IMR-90 (cell line): ENCODE measurements around the gene TIMELESS. TPM values are rescaled to one million over a fixed set of nuclear protein-coding genes. Genes with fewer than 3 reads are reported as not detected.

ENCODE experiments used
- ATAC-seq: fragments of 200-7000 bp; cut with Tn5 transposase; 2 replicates; pipeline ENCODE4 v1.9.1; 2020; ENCODE audit warnings: low read depth, mild to moderate bottlenecking, moderate library complexity
- BruUV-seq: library from RNA; stranded (reverse); fragments of 400-500 nt; replicated peaks from 2 replicates; lab custom pipeline; 2021; lab: Mats Ljungman, UMichigan
- CTCF ChIA-PET: fragments of 300-600 bp; formaldehyde crosslinking; extraction: SDS; loops from one replicate; lab custom pipeline; 2021; ENCODE audit warnings: antibody characterized with exemption; lab: Yijun Ruan, JAX
- POLR2A ChIA-PET: fragments of 300-600 bp; sonication (Branson Sonifier 250); formaldehyde crosslinking; loops from one replicate; lab custom pipeline; 2022; ENCODE audit warnings: antibody characterized with exemption; ENCODE audit not compliant: unreplicated experiment; lab: Charles Lee
- DNase-seq: peaks from one replicate; pipeline ENCODE4 v3.0.0; 2013
- H2AFZ ChIP-seq: replicated peaks from 2 replicates; pipeline ENCODE3; 2013; ENCODE audit warnings: low read length, mild to moderate bottlenecking; ENCODE audit not compliant: poor library complexity
- H2AK5ac ChIP-seq: 2 replicates; pipeline ENCODE4 v1.6.1; 2013; ENCODE audit warnings: low read depth, low read length, inconsistent platforms
- H2AK9ac ChIP-seq: replicated peaks from 2 replicates; pipeline ENCODE3; 2013; ENCODE audit warnings: mild to moderate bottlenecking, low read depth, low read length, moderate library complexity; ENCODE audit not compliant: poor library complexity
- H2BK120ac ChIP-seq: 2 replicates; pipeline ENCODE4 v1.6.1; 2013; ENCODE audit warnings: low read depth, low read length, inconsistent platforms
- H2BK15ac ChIP-seq: 3 replicates; pipeline ENCODE4 v1.6.1; 2013; ENCODE audit warnings: low read depth, low read length, inconsistent platforms
- H2BK20ac ChIP-seq: 2 replicates; pipeline ENCODE4 v1.6.1; 2013; ENCODE audit warnings: low read depth, mild to moderate bottlenecking, inconsistent platforms, low read length, moderate library complexity
- H2BK5ac ChIP-seq: 2 replicates; pipeline ENCODE4 v1.6.1; 2013; ENCODE audit warnings: mild to moderate bottlenecking, low read depth, low read length, inconsistent platforms; ENCODE audit not compliant: poor library complexity, severe bottlenecking
- H3K14ac ChIP-seq: replicated peaks from 2 replicates; pipeline ENCODE4 v1.6.1; 2013; ENCODE audit warnings: low read depth, low read length, inconsistent platforms
- H3K18ac ChIP-seq: 2 replicates; pipeline ENCODE4 v1.6.1; 2013; ENCODE audit warnings: low read depth, low read length, control low read depth
- H3K23ac ChIP-seq: 2 replicates; pipeline ENCODE4 v1.6.1; 2013; ENCODE audit warnings: low read depth, low read length, inconsistent platforms
- H3K27ac ChIP-seq: 2 replicates; pipeline ENCODE4 v1.5.1; 2013; ENCODE audit warnings: mild to moderate bottlenecking, control low read depth, low read length; ENCODE audit not compliant: insufficient read depth
- H3K27me3 ChIP-seq: 2 replicates; pipeline ENCODE4 v1.6.1; 2013; ENCODE audit warnings: low read length; ENCODE audit not compliant: control insufficient read depth, insufficient read depth
- H3K36me3 ChIP-seq: 2 replicates; pipeline ENCODE4 v1.6.1; 2013; ENCODE audit warnings: low read length, mixed read lengths; ENCODE audit not compliant: control insufficient read depth, insufficient read depth
- H3K4ac ChIP-seq: 2 replicates; pipeline ENCODE4 v1.6.1; 2013; ENCODE audit warnings: low read depth, low read length, inconsistent platforms
- H3K4me1 ChIP-seq: 2 replicates; pipeline ENCODE4 v1.6.1; 2013; ENCODE audit warnings: low read length, mixed read lengths; ENCODE audit not compliant: control insufficient read depth, insufficient read depth
- H3K4me2 ChIP-seq: 2 replicates; pipeline ENCODE4 v1.6.1; 2013; ENCODE audit warnings: low read depth, mild to moderate bottlenecking, control low read depth, low read length, moderate library complexity
- H3K4me3 ChIP-seq: 2 replicates; pipeline ENCODE4 v1.5.1; 2013; ENCODE audit warnings: low read depth, mild to moderate bottlenecking, control low read depth, low read length, moderate library complexity; ENCODE audit not compliant: insufficient read depth
- H3K56ac ChIP-seq: 2 replicates; pipeline ENCODE4 v1.6.1; 2013; ENCODE audit warnings: low read length, inconsistent platforms; ENCODE audit not compliant: insufficient read depth; ENCODE audit errors: extremely low read depth
- H3K79me1 ChIP-seq, 2 experiments: 2 replicates each; pipeline ENCODE4 v1.6.1; 2013; ENCODE audit warnings: low read length in 2 of 2, inconsistent platforms in 1 of 2, low read depth in 1 of 2
- H3K9ac ChIP-seq: 2 replicates; pipeline ENCODE4 v1.6.1; 2013; ENCODE audit warnings: low read depth, low read length, control low read depth
- H3K9me1 ChIP-seq: 2 replicates; pipeline ENCODE4 v1.6.1; 2013; ENCODE audit warnings: low read length, inconsistent platforms; ENCODE audit not compliant: insufficient read depth
- H3K9me3 ChIP-seq: 2 replicates; pipeline ENCODE4 v1.6.1; 2013; ENCODE audit warnings: low read length; ENCODE audit not compliant: control insufficient read depth, insufficient read depth
- H4K20me1 ChIP-seq: 2 replicates; pipeline ENCODE4 v1.6.1; 2013; ENCODE audit warnings: low read length, inconsistent platforms; ENCODE audit not compliant: insufficient read depth
- H4K5ac ChIP-seq: 2 replicates; pipeline ENCODE4 v1.6.1; 2013; ENCODE audit warnings: mild to moderate bottlenecking, low read depth, low read length, control low read depth
- H4K8ac ChIP-seq, 2 experiments: 2 replicates each; pipeline ENCODE4 v1.6.1; 2013; ENCODE audit warnings: low read depth in 2 of 2, low read length in 2 of 2, control low read depth in 1 of 2, inconsistent platforms in 1 of 2
- H4K91ac ChIP-seq: 2 replicates; pipeline ENCODE4 v1.6.1; 2013; ENCODE audit warnings: low read depth, low read length, inconsistent platforms; ENCODE audit not compliant: insufficient read depth
- ELK1 ChIP-seq: fragments of 150-350 bp; IDR thresholded peaks from 2 replicates; pipeline ENCODE4 v1.6.1; 2016; ENCODE audit warnings: low read depth, mild to moderate bottlenecking, low read length, moderate library complexity, borderline replicate concordance
- MAFK ChIP-seq: IDR thresholded peaks from 2 replicates; pipeline ENCODE4 v1.6.1; 2012; ENCODE audit warnings: low read depth, low read length, improper control_type of control experiment
- MXI1 ChIP-seq: IDR thresholded peaks from 2 replicates; pipeline ENCODE4 v1.6.1; 2012; ENCODE audit warnings: low read depth, mild to moderate bottlenecking, low read length, moderate library complexity, borderline replicate concordance
- RAD21 ChIP-seq: IDR thresholded peaks from 2 replicates; pipeline ENCODE4 v1.6.1; 2012; ENCODE audit warnings: low read length, improper control_type of control experiment
- RFX5 ChIP-seq: IDR thresholded peaks from 2 replicates; pipeline ENCODE4 v1.8.0; 2012; ENCODE audit warnings: low read depth, mild to moderate bottlenecking, low read length, moderate library complexity
- WGBS, 2 experiments: methylation state at CpG; one replicate each; pipeline versions ENCODE4 v1.1.5 to v1.1.7; 2013; ENCODE audit warnings: missing lambda C conversion rate in 2 of 2; ENCODE audit not compliant: insufficient read length in 1 of 2; ENCODE audit errors: extremely low coverage in 2 of 2; 5-methylcytosine and 5-hydroxymethylcytosine counted together
- dilution Hi-C: fragments of 300-500 bp; cut with HindIII; formaldehyde crosslinking; loops from one replicate; pipeline ENCODE4 v1.14.3; 2018; ENCODE audit warnings: low sequenced_read_pairs; ENCODE audit not compliant: unreplicated experiment
- in situ Hi-C: fragments of 300-500 bp; cut with MboI; formaldehyde crosslinking; loops from 3 replicates; pipeline ENCODE4 v1.14.3; 2019; ENCODE audit warnings: low sequenced_read_pairs, inconsistent platforms, mixed read lengths
- intact Hi-C: fragments of 100-400 bp; cut with micrococcal nuclease; formaldehyde crosslinking; loops from 2 replicates; pipeline ENCODE4 v1.10.0; 2022
- polyA plus RNA-seq, 3 experiments: library from polyadenylated mRNA; depleted of rRNA; stranded (reverse); fragments of >200 nt; gene quantifications; 2 replicates each; pipeline ENCODE4 v1.2.3, GENCODE V29; 2012; ENCODE audit warnings: low replicate concordance in 1 of 3
- total RNA-seq: library from RNA; depleted of rRNA; stranded (reverse); fragments of >200 nt; gene quantifications from 2 replicates; pipeline ENCODE4 v1.2.3, GENCODE V29; 2012

TIMELESS gene
- total and polyA plus RNA-seq, 2 of the 4 experiments (the other 2 are of a cell fraction) = 7.3 to 10.4 TPM

- Histone ChIP-seq H4K5ac (no peak overlapping the region), H3K4ac (no peak overlapping the region), H3K23ac (no peak overlapping the region), H4K20me1 (no peaks in the 10 kb centered on the region), H3K18ac (no peak overlapping the region), H3K14ac (no peak overlapping the region), H2BK15ac (no peak overlapping the region), H3K56ac (no peak overlapping the region), H3K79me1 (peaks cover 0 to 26% of the 10 kb centered on the region in 2 experiments; a peak in 3 of 4 replicates), H2BK120ac (no peak overlapping the region), H3K36me3 (peaks cover 1% of the 10 kb centered on the region), H3K4me1 (no peaks in the 10 kb centered on the region), H3K27me3 (no peaks in the 10 kb centered on the region), H3K4me2 (no peak overlapping the region), H2AK9ac (no peak overlapping the region), H3K9me1 (peaks cover 12% of the 10 kb centered on the region; the same call in 1 of the 2 replicates), H2AFZ (no peak overlapping the region), H3K4me3 (no peak overlapping the region), H3K27ac (no peak overlapping the region), H2BK20ac (no peak overlapping the region), H4K91ac (no peak overlapping the region), H3K9ac (no peak overlapping the region), H2AK5ac (no peak overlapping the region), H2BK5ac (no peak overlapping the region), H3K9me3 (no peaks in the 10 kb centered on the region), H4K8ac (no peak overlapping the region)
- in situ Hi-C loops (no loop called here), intact Hi-C loops (no loop called here), dilution Hi-C loops (no loop called here)
- WGBS, 2 experiments = 100% methylated on average over 1 of the region's 6 CpGs; no CpG with 5 or more reads in 1 of the 2 experiments
- ChIA-PET POLR2A (no interaction called here), CTCF (interaction anchor here (0.9 kb wide), 1 partner anchor 14 kb away, joined by 3 read pairs; no protein-coding TSS in a partner anchor)
- no TSS peak for BruUV-seq
- DNase-seq (no peak), ATAC-seq (no peak)
- no peak for TF ChIP-seq RFX5
- TF ChIP-seq MXI1 = no peak
- TF ChIP-seq MAFK = no peak
- no peak for TF ChIP-seq ELK1
- TF ChIP-seq RAD21 = no peak
Measured at GRCh38 chr12:56477521-56478225, 28.4 kb upstream of the TIMELESS start.
